HFF-Myc (cell line): ENCODE data around the gene MYRFL.
"Not testable (repeated sequence)": the region's sequence is repeated elsewhere in the genome, so short reads cannot be mapped to it uniquely, and the experiment has no call there.

Source experiments
- DNase-seq: peaks from one replicate; pipeline ENCODE4 v3.0.0-alpha.2; 2011; ENCODE audit warnings: low read depth; ENCODE audit errors: extremely low read depth
- H3K4me3 ChIP-seq: replicated peaks from 2 replicates; pipeline ENCODE4 v1.5.1; 2011; ENCODE audit warnings: low read depth, mild to moderate bottlenecking, control low read depth, low read length
- CTCF ChIP-seq: IDR thresholded peaks from 2 replicates; pipeline ENCODE4 v1.5.1; 2012; ENCODE audit warnings: mild to moderate bottlenecking, low read depth, low read length, control low read depth; ENCODE audit errors: missing control alignments

The MYRFL gene

DNA sequence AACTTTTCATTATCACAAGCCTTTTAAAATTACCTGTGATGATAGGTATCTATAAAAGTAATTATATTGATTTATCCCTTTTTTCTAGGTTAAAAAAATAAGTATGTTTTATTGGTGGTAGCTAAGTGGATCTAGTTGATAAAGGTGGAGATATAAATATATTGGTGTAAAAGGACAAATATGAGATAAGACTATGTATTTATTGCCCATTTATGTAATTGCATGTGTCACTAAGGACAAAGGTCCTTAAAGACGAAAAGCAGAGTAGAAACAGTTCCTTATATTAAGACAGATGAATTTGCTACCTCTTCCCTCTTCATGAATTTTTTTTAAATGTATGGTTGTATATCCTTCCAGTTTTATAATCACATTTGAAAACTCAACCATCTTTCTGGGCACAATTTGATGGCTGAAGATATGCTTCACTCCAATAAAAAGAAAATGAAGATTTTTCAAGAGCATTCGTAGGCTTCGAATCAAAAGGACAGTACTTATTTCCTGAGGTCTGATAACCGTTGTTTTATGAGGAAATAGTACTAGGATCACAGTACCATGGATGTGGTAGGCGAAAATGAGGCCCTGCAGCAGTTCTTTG, at the start of gene MYRFL:
MYRFL (plus strand) TSS at position 262 of the 595 bp plus-strand sequence; CDS start at position 553, 291 bp downstream.
- H3K4me3 ChIP-seq: no peak within 1 kb of the TSS
- no peak for TF ChIP-seq CTCF
- no peak for DNase-seq

GRCh38 chr12:69779928-69780327, 45.1 kb upstream of the MYRFL start:
- DNase-seq: peak; percentile 20
- H3K4me3 ChIP-seq: no peak overlapping the region
- TF ChIP-seq CTCF: peak; percentile 65

- DNase-seq: no peak
- no peak for TF ChIP-seq CTCF
- H3K4me3 ChIP-seq: no peak overlapping the region
Observed at GRCh38 chr12:69783365-69783764, 41.7 kb upstream of the MYRFL start.

- no peak for TF ChIP-seq CTCF
- no peak overlapping the region for H3K4me3 ChIP-seq
- no peak for DNase-seq
Observed at GRCh38 chr12:69789351-69789750, 35.7 kb upstream of the MYRFL start.

GRCh38 chr12:69792533-69792932, 32.5 kb upstream of the MYRFL start:
- no peak for DNase-seq
- no peak for TF ChIP-seq CTCF
- no peak overlapping the region for H3K4me3 ChIP-seq

GRCh38 chr12:69807101-69807897, 17.7 kb upstream of the MYRFL start:
- not testable (repeated sequence) for H3K4me3 ChIP-seq, DNase-seq

GRCh38 chr12:69810870-69811498, 14.0 kb upstream of the MYRFL start:
- no peak overlapping the region for H3K4me3 ChIP-seq
- DNase-seq: no peak
- TF ChIP-seq CTCF: no peak
